HG03060 (cell line): Measurements from ENCODE around the gene ARHGEF33.
A peak's percentile ranks its signal among the peaks of the same experiment; 100 is the strongest.
"Not testable (repeated sequence)": the region's sequence is repeated elsewhere in the genome, so short reads cannot be mapped to it uniquely, and the experiment has no call there.

ENCODE experiments used
- ATAC-seq: cut with Tn5 transposase; IDR thresholded peaks from one replicate; pipeline ENCODE4 v1.9.1; 2021; ENCODE audit warnings: low read depth, moderate number of reproducible peaks; ENCODE audit not compliant: unreplicated experiment

Gene ARHGEF33

DNA sequence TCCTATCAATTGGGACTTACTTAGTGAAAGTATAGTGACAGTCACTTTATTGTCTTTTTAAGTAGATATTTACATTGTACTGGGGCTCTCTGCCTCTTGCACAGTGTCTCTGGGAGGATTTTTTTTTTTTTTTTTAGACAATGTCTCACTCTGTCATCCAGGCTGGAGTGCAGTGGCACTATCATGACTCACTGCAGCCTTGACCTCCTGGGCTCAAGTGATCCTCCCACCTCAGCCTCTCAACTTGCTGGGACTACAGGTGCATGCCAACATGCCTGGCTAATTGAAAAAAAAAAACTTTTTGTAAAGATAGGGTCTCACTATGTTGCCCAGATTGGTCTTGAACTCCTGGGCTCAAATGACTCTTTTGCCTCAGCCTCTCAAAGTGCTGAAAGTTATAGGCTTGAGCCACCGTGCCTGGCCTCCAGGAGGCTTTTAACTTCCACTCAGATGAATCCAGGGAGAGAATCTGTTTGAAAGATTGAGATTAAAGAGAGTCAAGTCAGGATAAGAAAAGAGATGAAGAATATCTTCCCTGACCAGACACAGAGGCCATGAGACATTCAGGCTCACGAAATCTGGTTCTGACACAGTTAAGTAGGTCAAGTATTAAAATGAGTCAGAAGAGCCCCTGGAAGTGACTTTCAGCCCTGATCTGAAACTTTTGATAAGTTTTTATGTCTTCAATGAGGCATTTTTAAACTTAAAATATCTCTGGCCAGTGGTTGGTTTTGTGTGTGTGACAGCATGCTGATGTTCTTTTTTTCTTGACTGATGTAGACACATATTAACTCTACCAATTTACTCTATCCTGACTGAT is 18.3 kb downstream of the ARHGEF33 start:
- ATAC-seq: peak; percentile 78

DNA sequence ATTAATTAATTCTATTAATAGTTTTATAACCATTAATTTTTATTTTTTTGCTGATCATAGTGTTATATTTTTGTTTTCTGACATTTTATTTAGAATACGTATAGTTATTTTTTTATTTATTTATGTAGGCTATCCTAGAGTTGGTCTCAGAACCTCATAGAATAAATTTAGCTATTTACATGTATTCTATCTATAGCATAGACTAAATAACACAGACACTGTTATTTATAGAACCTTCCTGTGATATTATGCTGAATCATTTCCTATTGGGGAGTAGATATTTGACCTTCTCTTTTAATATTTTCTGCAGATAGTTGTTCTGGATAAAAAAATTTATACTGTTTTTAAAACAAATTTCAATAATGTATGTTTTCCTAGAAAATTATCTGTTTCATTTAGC is 20.2 kb downstream of the ARHGEF33 start:
- no peak for ATAC-seq

DNA sequence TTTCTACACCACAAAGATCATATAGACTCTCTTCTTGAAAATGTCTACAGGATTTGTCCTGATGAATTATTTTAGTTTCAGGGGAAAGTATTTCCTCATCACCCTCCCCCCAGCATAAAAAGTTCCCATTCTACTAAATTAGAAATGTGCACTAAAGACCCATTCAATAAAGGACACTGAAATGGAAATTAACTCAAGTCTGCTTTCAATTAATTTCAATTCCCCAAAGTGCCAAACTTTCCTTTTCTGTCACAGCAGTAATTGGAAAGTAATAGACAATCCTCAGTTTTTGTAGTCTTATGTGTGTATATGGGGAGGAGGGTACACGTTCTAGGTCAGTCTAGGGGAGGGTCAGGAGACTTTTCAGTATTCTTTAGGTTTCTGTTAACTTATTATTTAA is 21.5 kb downstream of the ARHGEF33 start:
- no peak for ATAC-seq

DNA sequence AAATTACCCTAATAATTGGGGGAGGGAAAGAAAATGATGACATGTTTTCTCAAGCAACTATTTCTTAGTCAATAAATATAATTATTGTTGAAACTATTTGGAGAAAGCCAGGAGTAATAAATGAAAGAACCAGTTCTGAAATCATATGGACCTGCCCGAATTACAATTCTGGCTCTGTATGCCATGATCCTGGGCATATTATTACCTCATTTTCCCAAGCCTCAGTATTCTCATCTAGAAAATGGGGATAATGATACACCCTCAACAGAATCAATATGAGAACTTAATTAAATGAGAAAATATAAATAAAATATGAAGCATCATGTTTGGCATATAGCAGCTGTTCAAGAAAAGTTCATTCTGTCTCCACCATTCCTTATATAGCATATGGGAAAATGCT is 22.9 kb downstream of the ARHGEF33 start:
- no peak for ATAC-seq

DNA sequence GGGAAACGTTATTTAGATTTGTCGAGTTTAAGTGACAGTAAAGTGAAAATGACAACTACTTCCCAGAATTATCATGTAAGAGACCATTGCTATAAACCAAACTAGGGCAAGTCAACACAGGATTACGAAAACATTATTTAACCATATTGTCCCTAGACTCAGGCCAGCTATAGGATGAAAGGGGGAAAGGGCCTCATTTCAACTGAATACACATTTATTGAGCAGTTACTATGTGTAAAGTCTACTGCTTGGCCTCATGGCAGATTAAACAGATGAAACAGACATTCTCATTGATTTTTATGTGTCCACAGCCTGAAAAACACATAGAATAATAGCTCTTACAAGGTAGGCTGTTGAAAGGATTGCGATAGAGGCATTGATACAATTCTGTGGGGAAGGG is 32.7 kb downstream of the ARHGEF33 start:
- no peak for ATAC-seq

DNA sequence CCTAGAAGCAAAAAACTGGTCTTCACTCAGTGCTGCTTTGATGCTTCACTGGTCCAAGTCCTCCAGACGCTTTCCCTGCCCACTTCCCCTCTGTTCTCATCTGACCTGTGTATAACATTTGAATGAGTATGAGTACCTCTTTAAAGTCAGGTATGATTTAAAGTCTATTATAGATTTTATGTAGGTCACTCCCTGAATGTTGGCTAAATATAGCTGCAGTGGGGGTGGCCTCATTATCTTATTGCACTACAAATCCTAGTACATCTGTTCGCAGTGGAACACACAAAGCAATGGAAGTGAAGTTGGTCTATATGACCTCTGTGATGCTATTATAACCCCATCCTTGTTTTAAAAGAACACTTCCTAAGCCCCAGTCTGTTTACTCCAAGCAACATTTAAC is 33.2 kb downstream of the ARHGEF33 start:
- ATAC-seq: no peak

DNA sequence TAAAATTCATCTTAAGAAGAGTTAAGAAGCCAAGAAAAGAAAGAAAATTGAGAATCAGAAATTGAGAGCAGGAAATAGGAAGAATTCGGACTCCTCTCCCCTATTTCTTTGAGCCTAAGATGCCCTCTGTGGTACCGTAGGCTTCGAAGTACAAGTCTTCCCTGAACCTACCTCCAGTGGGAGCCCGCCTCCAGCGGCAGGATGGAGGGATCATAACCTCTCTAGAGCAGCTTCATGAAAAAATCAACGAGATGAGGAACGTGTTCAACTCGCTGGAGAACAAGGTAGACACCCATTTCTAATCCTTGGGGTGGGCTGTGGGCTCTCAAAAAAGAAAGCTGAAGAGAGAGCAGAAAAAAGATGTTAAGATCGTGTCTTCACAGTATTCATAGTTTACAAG is 36.3 kb downstream of the ARHGEF33 start:
- ATAC-seq: no peak

DNA sequence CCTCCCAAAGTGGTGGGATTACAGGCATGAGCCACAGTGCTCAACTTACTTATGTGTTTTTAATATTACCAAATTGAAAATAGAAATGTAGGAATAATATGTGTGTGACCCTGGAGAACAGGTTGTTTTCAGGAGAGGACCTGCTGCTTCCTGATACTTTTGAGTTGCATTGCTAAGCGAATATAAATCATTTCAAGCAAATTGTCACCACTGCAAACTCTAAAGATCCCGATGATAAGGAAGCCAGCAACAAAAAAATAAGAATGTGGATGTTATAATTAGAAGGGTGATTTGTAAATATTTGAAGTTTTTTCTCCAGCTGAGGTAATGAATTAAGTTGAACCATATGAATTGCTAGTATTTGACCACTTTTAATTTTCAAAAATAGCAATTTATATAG is 40.9 kb downstream of the ARHGEF33 start:
- no peak for ATAC-seq

DNA sequence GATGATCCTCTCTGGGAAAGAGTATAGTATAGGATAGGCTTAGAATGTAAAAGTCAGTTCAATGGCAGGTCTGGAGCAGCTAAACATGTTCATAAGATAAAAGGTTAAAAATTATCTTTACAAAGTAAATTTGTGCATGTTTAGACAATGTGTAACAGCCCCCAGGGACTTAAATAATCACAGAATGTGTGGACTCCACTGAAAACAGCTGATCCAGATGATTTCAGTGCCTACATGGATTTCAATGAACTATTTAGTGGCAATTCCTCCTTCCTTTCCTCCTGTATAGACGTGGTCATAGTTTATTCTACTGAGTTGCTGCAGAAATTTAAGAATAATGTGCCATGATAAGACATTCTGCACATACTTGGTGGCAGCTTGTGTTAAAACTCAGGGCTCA is 42.9 kb downstream of the ARHGEF33 start:
- no peak for ATAC-seq

DNA sequence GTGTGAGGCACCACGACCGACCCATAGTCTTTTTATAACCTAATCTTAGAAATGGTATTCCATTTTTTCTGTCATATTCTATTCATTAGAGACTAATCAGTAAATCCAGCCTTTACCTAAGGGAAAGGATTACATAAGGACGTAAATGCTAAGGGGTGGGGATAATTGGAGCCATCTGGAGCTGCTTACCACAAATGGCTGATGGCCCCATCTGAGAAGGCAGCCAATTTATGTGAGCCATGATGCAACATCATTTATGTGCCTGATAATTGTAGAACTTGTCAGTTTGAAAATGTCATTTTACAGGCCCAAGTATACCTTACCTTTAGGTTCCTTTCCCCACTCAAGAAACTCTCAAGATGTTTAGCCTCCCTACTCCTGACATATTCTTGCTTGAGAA is 44.0 kb downstream of the ARHGEF33 start:
- ATAC-seq: no peak

DNA sequence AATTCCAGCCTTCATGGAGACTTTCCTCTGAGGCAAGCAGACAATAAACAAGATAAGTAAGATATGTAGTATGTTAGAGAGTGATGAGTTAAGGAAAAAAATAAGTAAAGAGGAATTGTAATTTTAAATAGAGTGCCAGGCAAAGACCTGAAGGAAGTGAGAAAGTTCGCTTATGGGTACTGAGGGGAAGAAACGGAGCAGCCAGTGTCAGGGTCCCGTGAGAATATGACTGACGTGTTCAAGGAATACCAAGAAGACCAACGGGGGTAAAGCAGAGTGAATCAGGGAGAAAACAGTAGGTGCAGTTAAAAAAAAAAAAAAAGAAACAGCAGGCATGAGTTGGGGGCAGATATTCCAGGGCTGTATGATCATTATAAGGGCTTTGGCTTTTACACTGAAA is 45.1 kb downstream of the ARHGEF33 start:
- no peak for ATAC-seq

DNA sequence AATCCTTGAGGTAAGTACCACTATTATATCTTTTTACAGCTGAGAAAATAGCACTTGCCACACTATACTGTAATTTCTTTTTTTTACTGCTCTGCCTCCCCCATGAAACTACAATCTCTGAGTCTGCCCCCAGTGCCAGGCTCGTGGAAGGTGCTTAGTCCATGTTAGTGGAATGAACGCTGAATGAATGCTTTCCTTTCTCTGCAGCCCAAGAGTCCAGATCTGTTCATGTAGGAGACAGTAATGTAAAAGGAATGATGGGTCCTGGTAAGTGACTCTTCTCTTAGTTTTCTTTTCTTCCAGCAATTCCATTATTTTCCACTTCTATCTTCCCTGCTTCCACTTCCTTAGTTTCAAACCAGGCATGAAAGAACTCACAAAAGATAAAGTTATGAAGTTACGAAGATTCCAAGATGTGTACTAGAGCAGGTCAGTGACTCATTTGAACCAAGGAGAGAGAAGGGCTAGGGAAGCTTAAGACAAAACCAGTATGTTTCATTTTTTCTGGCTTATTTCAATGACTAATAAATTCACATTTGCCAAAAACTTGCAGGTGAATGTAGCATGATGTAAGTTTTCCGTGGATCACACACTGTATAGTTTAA is 46.0 kb downstream of the ARHGEF33 start:
- ATAC-seq: no peak

DNA sequence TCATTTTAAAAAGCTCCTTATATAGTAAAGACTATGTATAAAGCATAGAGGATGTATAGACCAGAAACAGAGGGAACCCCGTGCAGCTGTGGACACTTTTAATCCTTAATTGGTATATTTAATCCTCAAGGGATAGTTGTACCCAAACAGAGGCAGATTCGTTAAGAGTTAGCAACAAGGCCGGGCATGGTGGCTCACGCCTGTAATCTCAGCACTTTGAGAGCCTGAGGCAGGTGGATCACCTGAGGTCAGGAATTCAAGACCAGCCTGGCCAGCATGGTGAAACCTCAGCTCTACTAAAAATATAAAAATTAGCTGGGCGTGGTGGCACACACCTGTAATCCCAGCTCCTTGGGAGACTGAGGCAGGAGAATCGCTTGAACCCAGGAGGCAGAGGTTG is 46.8 kb downstream of the ARHGEF33 start:
- not testable (repeated sequence) for ATAC-seq

DNA sequence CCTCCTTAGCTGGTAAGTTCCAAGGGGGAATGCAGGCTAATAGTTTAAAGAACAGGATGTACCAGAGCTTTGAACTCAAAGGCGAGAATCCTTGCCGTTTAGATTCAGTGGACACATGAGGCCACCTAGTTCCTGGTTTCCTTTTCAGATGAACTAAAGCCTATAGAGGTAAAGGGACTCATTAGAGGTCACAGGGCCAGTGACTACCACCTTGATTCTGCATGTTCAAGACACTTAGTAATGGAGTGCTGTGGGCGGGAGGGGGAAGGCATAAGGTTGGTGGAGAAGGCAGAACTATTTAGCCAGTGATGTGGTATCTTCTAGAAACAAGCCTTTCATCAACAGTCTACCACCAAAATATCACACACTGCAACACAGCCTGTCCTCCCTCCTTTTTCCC is 47.9 kb downstream of the ARHGEF33 start:
- no peak for ATAC-seq

DNA sequence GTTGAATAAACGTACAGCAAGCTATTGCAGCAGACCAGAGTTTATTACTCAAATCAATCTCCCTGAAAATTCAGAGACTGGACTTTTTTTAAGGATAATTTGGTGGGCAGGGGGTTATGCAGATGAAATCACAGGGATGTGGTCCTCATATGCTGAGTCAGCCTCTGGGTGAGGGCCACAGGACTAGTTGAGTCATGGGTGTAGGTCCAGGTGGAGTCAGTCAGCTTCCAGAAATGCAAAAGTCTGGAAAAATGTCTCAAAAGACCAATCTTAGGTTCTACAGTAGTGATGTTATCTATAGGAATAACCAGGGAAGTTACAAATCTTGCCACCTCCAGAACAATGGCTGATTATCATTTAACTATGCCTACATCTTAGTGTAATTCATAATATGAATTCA is 51.1 kb downstream of the ARHGEF33 start:
- no peak for ATAC-seq

DNA sequence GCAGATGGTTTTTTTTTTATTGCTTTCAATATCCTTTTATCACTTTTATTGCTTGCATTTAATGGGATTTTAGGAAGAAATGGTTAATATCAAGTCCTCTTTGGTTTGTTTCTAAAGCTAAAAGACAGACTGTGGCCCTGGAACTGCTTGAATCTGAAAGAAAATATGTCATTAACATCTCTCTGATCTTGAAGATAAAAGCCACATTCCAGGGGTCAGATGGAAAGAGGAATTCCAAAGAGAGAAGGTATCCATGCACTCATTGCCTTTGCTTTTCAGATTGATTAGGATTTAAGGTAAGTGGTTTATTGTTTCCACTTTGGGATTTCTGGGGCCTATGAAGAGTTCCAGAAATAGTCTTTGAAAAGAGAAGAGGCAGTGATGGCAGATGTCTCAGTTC is 54.1 kb downstream of the ARHGEF33 start:
- ATAC-seq: no peak

DNA sequence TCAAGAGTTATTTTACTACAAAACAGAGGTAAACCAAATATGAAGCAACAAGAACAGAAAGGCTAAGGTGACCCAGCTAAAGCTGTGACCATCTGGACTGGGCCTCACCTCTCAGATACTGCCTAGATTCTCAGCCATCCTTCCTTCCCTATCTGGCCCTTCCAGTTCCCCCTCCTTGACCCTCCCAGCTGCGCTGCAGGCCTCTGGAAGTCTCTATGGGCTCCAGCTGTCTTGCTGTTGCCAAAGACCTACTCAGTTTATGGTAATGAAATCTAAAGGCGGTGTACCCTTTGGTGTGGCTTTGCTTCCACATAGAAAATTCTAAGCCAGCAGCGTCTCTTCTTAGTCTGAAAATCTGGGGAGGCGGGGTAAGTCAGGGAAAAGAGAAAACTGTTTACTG is 55.7 kb downstream of the ARHGEF33 start:
- ATAC-seq: no peak

DNA sequence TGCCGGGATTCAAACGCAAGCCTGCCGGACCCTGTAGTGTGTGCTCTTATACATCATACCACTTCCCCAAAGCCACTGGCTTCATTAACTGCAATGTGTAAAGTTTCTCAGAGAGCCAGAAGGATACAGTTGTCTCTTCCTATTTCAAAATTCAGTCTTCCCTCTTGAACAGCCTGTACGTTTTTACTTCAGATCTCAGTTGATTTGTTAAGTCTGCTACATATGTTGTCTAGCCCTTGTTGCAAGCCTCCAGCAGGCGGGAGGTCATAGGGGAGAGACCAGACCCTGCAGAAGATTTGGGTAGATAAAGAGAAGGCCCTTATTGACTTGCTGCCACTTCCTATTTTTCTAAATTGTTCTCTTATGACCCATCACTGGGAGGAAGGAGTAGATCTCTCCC is 56.2 kb downstream of the ARHGEF33 start:
- no peak for ATAC-seq

DNA sequence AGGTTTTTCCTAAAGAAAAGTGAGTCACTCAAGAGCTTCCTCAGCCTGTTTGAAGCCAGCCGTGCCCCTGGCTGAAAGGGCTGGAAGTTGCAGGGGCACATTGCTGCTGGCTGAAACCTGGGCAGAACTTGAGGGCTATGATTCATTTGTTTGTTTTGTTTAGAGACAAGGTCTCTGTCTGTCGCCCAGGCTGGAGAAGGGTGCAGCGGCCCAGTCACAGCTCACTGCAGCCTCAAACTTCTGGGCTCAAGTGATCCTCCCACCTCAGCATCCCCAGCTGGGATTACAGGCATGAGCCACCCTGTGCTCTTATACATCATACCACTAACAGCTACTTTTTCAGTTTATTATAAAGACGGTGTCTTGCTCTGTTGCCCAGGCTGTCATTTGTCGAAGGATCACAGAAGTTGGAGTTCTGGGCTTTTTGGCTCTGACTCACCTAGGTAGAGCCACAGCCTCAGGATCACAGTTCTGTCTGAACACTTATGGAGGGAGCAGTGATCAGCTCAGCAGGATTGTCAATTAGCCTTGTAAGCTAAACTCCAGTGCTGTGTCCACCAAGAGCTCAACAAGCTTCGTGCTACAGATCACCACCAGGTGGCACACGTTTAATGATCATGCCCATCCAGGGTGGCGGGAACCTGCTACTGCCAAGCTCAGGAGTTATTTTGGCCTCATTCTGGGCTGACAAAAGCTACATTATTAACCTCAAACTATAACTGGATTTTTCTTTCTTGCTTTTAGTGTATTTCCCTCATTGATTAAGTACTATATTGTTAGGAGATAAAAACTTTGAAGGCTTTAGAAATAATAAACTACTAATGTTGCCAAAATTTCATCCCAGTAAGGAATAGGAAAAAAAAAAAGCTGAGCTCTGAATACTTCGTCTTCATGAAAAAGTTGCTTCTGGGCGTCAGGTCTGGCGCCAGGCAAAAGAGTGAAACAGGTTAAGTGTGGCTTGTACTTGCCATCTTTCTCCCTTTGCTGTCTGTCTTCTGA is 57.9 kb downstream of the ARHGEF33 start:
- peak; percentile 52 for ATAC-seq

DNA sequence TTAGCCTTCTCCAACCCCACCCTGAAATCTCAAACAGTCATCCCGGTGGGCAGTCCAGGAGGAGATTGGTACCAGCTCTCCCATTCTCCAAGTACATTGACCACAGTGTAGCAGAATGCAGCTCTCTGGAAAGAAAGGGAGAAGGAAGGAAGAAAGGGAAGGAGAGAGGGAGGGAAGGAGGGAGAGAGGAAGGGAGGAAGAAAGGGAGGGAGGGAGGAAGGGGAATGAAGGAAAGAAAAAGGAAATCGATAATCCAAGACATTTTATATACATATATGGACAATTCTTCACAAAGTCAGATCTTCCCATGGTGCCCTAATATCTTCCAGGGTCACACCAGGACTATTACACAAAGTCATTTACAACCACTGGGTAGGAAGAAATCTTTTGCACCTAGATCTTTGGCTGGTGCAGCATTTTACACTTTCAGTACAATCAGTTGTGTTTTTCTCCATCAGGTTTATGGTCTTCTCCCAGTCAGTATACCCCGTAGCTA is 58.8 kb downstream of the ARHGEF33 start:
- no peak for ATAC-seq

DNA sequence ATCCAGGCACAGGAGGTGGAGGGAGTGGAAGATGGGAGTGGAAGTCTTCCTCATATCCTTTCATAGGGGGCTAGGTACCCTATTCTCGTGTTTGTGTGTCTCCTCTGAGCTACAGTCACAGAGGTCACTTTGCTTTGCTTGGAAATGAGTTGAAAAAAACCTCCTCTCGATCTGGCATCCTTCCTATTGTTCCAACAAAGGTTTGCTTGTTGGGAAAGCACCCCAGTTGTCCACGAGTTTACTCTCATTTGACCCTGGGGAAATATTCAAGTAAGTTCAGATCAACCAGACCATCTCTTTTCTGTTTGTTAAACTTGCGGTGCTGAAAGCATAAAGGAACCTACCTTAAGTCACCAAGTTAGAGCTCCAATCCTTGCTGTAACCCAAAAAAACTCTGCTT is 59.3 kb downstream of the ARHGEF33 start:
- no peak for ATAC-seq
